Measurements from ENCODE around the gene SPNS3. TPM values are rescaled to one million over a fixed set of nuclear protein-coding genes. Genes with fewer than 3 reads are reported as not detected.
A peak's percentile ranks its signal among the peaks of the same experiment; 100 is the strongest.

The SPNS3 gene
- total RNA-seq, 1 donor from 2014 or later: not detected

DNA sequence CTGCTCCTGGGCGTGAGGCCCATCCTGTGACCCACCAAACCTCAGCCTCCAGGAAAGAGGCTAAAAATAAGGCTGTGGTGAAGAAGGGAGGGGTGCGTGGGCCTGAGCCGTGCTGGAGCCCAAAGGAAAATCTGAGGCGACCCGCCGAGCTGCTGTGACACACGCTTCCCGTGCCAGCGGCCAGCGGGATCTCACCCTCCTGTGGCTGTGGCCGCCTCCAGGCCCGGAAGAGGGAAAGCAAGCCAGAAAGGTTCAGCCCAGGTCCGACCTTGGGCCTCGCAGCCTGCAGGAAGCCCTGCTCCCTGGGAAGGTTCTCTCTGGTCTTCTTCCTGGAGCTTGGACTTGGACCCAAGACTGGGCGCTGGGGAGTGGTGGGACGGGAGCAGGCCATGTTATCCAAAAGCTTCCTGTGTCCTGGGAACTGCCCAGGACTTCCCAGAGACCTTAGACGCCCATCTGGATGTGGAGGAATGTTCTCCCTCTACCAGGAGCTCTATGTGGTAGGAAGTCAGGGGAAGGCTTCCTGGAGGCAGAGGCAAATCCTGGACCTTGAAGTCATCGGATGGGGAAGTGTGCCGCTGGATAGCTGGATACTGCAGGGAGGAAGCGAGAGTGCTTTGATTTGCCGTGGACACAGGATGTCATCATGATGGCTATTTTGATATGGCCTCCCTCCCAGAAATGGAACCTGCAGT, 76.3 kb downstream of the SPNS3 start:
- no peak for DNase-seq
- TF ChIP-seq, protein P1, sequence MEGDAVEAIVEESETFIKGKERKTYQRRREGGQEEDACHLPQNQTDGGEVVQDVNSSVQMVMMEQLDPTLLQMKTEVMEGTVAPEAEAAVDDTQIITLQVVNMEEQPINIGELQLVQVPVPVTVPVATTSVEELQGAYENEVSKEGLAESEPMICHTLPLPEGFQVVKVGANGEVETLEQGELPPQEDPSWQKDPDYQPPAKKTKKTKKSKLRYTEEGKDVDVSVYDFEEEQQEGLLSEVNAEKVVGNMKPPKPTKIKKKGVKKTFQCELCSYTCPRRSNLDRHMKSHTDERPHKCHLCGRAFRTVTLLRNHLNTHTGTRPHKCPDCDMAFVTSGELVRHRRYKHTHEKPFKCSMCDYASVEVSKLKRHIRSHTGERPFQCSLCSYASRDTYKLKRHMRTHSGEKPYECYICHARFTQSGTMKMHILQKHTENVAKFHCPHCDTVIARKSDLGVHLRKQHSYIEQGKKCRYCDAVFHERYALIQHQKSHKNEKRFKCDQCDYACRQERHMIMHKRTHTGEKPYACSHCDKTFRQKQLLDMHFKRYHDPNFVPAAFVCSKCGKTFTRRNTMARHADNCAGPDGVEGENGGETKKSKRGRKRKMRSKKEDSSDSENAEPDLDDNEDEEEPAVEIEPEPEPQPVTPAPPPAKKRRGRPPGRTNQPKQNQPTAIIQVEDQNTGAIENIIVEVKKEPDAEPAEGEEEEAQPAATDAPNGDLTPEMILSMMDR (IDR thresholded peaks at IDR 0.05; ENCODE audit: partially characterized antibody, unreplicated experiment): no peak
- no peak overlapping the region for H3K27ac Mint-ChIP-seq (ENCODE audit: unreplicated experiment)
- peaks cover 21% of the 10 kb centered on the region for H3K4me1 Mint-ChIP-seq (ENCODE audit: low read depth, unreplicated experiment)
- H3K9me3 Mint-ChIP-seq (ENCODE audit: unreplicated experiment): peaks cover 4% of the 10 kb centered on the region
- H3K27me3 Mint-ChIP-seq (ENCODE audit: unreplicated experiment): peaks cover 14% of the 10 kb centered on the region
- H3K36me3 Mint-ChIP-seq (ENCODE audit: unreplicated experiment): no peaks in the 10 kb centered on the region
- H3K4me3 Mint-ChIP-seq (ENCODE audit: unreplicated experiment): peak overlapping the region; percentile 55

DNA sequence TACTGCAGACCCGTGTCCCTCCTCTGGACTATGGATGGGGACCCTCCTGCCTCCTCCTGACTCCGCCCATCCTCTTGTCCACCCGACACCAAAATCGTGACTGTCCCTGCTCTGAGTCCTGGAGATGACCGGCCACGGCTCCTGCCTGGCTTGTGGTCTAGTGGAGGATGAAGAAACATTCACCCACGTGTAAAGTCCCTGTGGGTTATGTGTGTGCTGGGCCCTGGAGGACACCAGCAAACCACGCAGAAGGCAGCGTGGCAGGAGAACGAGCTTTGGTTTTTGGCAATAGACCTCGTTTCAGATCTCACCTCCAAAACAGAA, 76.8 kb downstream of the SPNS3 start:
- peaks cover 19% of the 10 kb centered on the region for H3K4me1 Mint-ChIP-seq (ENCODE audit: low read depth, unreplicated experiment)
- TF ChIP-seq, protein P1 (IDR thresholded peaks at IDR 0.05; ENCODE audit: partially characterized antibody, unreplicated experiment): no peak
- DNase-seq: no peak
- H3K9me3 Mint-ChIP-seq (ENCODE audit: unreplicated experiment): peaks cover 4% of the 10 kb centered on the region
- H3K4me3 Mint-ChIP-seq (ENCODE audit: unreplicated experiment): peak overlapping the region; percentile 55
- H3K36me3 Mint-ChIP-seq (ENCODE audit: unreplicated experiment): no peaks in the 10 kb centered on the region
- peaks cover 14% of the 10 kb centered on the region for H3K27me3 Mint-ChIP-seq (ENCODE audit: unreplicated experiment)
- no peak overlapping the region for H3K27ac Mint-ChIP-seq (ENCODE audit: unreplicated experiment)

DNA sequence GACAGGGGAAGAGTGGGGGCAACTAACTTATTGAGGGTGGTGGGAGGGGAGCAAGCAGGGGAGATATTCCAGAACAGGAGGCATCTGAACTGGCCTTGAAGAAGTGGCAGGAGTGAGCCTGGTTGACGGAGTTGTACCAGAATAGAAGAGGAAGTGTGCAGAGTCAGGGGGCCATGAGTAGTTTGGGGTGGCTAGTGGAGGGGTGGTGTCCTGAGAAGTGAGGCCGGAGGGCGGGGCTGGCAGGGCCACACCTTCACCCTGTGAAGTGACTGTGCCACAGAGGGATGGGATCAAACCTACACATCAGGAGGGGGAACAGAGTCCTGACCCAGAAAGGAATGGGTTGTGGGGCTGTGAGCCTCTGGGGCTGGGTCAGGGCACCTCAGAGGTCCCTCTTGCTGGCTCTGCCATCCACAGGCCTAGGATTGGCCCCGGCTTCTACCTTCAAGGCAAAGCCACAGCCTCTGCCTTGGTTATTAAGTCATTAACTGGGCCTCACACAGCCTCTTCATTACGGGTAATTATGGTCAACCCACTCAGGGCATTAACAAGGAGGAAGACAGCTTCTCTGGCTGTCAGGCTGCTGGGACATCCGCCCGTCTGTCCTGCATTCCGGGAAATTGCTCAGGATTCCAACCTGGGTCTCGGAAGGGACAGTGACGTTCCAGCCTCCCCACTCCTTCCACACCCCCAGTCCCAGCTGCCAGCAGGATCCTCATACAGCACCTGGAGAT, 77.6 kb downstream of the SPNS3 start:
- Mint-ChIP-seq H3K36me3 (ENCODE audit: unreplicated experiment) (no peaks in the 10 kb centered on the region), H3K27ac (ENCODE audit: unreplicated experiment) (no peak overlapping the region), H3K4me1 (ENCODE audit: low read depth, unreplicated experiment) (peaks cover 18% of the 10 kb centered on the region), H3K4me3 (ENCODE audit: unreplicated experiment) (no peak overlapping the region), H3K27me3 (ENCODE audit: unreplicated experiment) (peaks cover 14% of the 10 kb centered on the region), H3K9me3 (ENCODE audit: unreplicated experiment) (peaks cover 4% of the 10 kb centered on the region)
- no peak for DNase-seq
- TF ChIP-seq, protein P1 (IDR thresholded peaks at IDR 0.05; ENCODE audit: partially characterized antibody, unreplicated experiment): no peak

- Mint-ChIP-seq H3K9me3 (ENCODE audit: unreplicated experiment) (peaks cover 4% of the 10 kb centered on the region), H3K36me3 (ENCODE audit: unreplicated experiment) (no peaks in the 10 kb centered on the region), H3K4me3 (ENCODE audit: unreplicated experiment) (no peak overlapping the region), H3K4me1 (ENCODE audit: low read depth, unreplicated experiment) (peaks cover 20% of the 10 kb centered on the region), H3K27me3 (ENCODE audit: unreplicated experiment) (peaks cover 14% of the 10 kb centered on the region), H3K27ac (ENCODE audit: unreplicated experiment) (no peak overlapping the region)
- TF ChIP-seq, protein P1 (IDR thresholded peaks at IDR 0.05; ENCODE audit: partially characterized antibody, unreplicated experiment): no peak
- no peak for DNase-seq
Measured at GRCh38 chr17:4512156-4513112, 78.7 kb downstream of the SPNS3 start.
